Right lobe of liver (tissue), 4 donors: ENCODE measurements around the gene CCT8.
"Not testable (repeated sequence)": the region's sequence is repeated elsewhere in the genome, so short reads cannot be mapped to it uniquely, and the experiment has no call there.

Experiments
- CTCF ChIP-seq, 4 donors: fragments of 200-600 bp in 3 of 4; fragments of 450-650 bp in 1 of 4; IDR thresholded peaks; one replicate each; pipeline versions ENCODE4 v1.5.1 to v1.8.0; 2016 to 2022; ENCODE audit warnings: antibody characterized with exemption in 4 of 4, mild to moderate bottlenecking in 2 of 4
- POLR2A ChIP-seq: fragments of 450-650 bp; IDR thresholded peaks from one replicate; pipeline ENCODE4 v1.6.1; 2017; ENCODE audit warnings: antibody characterized with exemption, mild to moderate bottlenecking
- donor health status: DM: no; HTN: no; CAD: no.
- donor health status: DM: no; HTN: no; CAD: no.
- donor health status: DM: no; HTN: yes; CAD: no.

- TF ChIP-seq CTCF (IDR thresholded peaks at IDR 0.05): not testable (repeated sequence)
- TF ChIP-seq POLR2A: peak; percentile 13
These were observed 3.5 kb upstream of the CCT8 start for GRCh38 chr21:29076731-29077640.
